GM23338 (cell line): ENCODE data around the gene NSMCE1.

Experiments
- CREB1 ChIP-seq: fragments of 250-450 bp; sonication (Bioruptor Pico); IDR thresholded peaks from 2 replicates; pipeline ENCODE4 v1.5.0; 2020; ENCODE audit warnings: low read depth, mild to moderate bottlenecking, moderate library complexity
- EZH2 ChIP-seq: fragments of 200-600 bp; sonication (generic); IDR thresholded peaks from one replicate; pipeline ENCODE4 v1.8.0; 2017; ENCODE audit warnings: antibody characterized with exemption, mild to moderate bottlenecking, low read depth; ENCODE audit not compliant: unreplicated experiment
- EZH2phosphoT487 ChIP-seq: fragments of 200-600 bp; sonication (generic); IDR thresholded peaks from one replicate; pipeline ENCODE4 v1.8.1; 2018; ENCODE audit warnings: antibody characterized with exemption; ENCODE audit not compliant: unreplicated experiment
- JUNB ChIP-seq: IDR thresholded peaks from one replicate; pipeline ENCODE4 v1.6.1; 2016; ENCODE audit warnings: antibody characterized with exemption; ENCODE audit not compliant: unreplicated experiment
- NANOG ChIP-seq: IDR thresholded peaks from 2 replicates; pipeline ENCODE4 v1.6.1; 2016; ENCODE audit warnings: antibody characterized with exemption, borderline replicate concordance
- POLR2AphosphoS5 ChIP-seq: IDR thresholded peaks from 2 replicates; pipeline ENCODE4 v1.6.1; 2016; ENCODE audit warnings: antibody characterized with exemption, low read depth
- STAT1 ChIP-seq: IDR thresholded peaks from one replicate; pipeline ENCODE4 v1.6.1; 2016; ENCODE audit warnings: antibody characterized with exemption; ENCODE audit not compliant: unreplicated experiment
- ZNF114 ChIP-seq: fragments of 250-450 bp; sonication (Bioruptor Pico); IDR thresholded peaks from 2 replicates; pipeline ENCODE4 v1.5.0; 2020; ENCODE audit warnings: mild to moderate bottlenecking, moderate library complexity
- TF ChIP-seq, protein P1 (sequence below), 2 experiments: fragments of 200-600 bp in 1 of 2; sonication (generic) in 1 of 2; conservative IDR thresholded peaks; 2 replicates each; pipeline versions ENCODE4 v1.5.1 to v1.6.1; 2016 to 2017; ENCODE audit warnings: antibody characterized with exemption in 2 of 2, low read depth in 2 of 2, mild to moderate bottlenecking in 2 of 2, moderate library complexity in 1 of 2
- TF ChIP-seq, protein P2 (sequence below): IDR thresholded peaks from one replicate; pipeline ENCODE4 v1.6.1; 2018; ENCODE audit warnings: antibody characterized with exemption; ENCODE audit not compliant: unreplicated experiment
- TF ChIP-seq, protein P3 (sequence below): IDR thresholded peaks from 2 replicates; pipeline ENCODE4 v1.6.1; 2016; ENCODE audit warnings: antibody characterized with exemption

DNA sequence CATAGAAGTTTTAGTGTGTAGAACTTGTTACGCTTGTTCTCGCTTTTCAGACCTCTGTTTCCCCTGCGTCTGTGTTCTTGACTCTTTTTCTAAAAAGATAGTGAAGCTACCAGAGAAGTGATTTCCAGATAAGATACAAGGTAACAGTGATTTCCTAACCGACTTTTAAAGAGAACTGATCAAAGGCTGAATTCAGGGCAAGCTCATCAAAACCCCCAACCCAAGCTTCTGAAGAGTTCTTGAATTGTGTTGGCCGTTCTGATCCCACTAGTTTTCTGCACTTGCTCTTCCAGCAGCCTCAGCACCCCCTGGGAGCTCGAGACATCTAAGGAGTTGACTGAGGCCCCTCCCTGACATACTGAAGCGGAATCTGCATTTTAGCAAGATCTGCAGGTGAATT lies 12.7 kb upstream of the NSMCE1 start:
- TF ChIP-seq EZH2 (no peak), EZH2phosphoT487 (no peak), ZNF114 (CRISPR knock-in tag) (no peak), CREB1 (no peak), POLR2AphosphoS5 (no peak), NANOG (no peak), STAT1 (no peak), JUNB (no peak)
- TF ChIP-seq, protein P1, sequence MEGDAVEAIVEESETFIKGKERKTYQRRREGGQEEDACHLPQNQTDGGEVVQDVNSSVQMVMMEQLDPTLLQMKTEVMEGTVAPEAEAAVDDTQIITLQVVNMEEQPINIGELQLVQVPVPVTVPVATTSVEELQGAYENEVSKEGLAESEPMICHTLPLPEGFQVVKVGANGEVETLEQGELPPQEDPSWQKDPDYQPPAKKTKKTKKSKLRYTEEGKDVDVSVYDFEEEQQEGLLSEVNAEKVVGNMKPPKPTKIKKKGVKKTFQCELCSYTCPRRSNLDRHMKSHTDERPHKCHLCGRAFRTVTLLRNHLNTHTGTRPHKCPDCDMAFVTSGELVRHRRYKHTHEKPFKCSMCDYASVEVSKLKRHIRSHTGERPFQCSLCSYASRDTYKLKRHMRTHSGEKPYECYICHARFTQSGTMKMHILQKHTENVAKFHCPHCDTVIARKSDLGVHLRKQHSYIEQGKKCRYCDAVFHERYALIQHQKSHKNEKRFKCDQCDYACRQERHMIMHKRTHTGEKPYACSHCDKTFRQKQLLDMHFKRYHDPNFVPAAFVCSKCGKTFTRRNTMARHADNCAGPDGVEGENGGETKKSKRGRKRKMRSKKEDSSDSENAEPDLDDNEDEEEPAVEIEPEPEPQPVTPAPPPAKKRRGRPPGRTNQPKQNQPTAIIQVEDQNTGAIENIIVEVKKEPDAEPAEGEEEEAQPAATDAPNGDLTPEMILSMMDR (conservative IDR thresholded peaks at IDR 0.05; ENCODE audit: low read depth in 2 of 2): no peak
- TF ChIP-seq, protein P2, sequence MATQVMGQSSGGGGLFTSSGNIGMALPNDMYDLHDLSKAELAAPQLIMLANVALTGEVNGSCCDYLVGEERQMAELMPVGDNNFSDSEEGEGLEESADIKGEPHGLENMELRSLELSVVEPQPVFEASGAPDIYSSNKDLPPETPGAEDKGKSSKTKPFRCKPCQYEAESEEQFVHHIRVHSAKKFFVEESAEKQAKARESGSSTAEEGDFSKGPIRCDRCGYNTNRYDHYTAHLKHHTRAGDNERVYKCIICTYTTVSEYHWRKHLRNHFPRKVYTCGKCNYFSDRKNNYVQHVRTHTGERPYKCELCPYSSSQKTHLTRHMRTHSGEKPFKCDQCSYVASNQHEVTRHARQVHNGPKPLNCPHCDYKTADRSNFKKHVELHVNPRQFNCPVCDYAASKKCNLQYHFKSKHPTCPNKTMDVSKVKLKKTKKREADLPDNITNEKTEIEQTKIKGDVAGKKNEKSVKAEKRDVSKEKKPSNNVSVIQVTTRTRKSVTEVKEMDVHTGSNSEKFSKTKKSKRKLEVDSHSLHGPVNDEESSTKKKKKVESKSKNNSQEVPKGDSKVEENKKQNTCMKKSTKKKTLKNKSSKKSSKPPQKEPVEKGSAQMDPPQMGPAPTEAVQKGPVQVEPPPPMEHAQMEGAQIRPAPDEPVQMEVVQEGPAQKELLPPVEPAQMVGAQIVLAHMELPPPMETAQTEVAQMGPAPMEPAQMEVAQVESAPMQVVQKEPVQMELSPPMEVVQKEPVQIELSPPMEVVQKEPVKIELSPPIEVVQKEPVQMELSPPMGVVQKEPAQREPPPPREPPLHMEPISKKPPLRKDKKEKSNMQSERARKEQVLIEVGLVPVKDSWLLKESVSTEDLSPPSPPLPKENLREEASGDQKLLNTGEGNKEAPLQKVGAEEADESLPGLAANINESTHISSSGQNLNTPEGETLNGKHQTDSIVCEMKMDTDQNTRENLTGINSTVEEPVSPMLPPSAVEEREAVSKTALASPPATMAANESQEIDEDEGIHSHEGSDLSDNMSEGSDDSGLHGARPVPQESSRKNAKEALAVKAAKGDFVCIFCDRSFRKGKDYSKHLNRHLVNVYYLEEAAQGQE: no peak
- TF ChIP-seq, protein P3, sequence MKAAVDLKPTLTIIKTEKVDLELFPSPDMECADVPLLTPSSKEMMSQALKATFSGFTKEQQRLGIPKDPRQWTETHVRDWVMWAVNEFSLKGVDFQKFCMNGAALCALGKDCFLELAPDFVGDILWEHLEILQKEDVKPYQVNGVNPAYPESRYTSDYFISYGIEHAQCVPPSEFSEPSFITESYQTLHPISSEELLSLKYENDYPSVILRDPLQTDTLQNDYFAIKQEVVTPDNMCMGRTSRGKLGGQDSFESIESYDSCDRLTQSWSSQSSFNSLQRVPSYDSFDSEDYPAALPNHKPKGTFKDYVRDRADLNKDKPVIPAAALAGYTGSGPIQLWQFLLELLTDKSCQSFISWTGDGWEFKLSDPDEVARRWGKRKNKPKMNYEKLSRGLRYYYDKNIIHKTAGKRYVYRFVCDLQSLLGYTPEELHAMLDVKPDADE: no peak
